Measurements from ENCODE around the gene FYN. TPM values are rescaled to one million over a fixed set of nuclear protein-coding genes. Genes with fewer than 3 reads are reported as not detected.

Gene FYN
- total and polyA plus RNA-seq, 2 of the 8 experiments (the other 6 are each of a cell fraction or from before 2014, with no cell fraction given): 46.8 to 97.2 TPM

DNA sequence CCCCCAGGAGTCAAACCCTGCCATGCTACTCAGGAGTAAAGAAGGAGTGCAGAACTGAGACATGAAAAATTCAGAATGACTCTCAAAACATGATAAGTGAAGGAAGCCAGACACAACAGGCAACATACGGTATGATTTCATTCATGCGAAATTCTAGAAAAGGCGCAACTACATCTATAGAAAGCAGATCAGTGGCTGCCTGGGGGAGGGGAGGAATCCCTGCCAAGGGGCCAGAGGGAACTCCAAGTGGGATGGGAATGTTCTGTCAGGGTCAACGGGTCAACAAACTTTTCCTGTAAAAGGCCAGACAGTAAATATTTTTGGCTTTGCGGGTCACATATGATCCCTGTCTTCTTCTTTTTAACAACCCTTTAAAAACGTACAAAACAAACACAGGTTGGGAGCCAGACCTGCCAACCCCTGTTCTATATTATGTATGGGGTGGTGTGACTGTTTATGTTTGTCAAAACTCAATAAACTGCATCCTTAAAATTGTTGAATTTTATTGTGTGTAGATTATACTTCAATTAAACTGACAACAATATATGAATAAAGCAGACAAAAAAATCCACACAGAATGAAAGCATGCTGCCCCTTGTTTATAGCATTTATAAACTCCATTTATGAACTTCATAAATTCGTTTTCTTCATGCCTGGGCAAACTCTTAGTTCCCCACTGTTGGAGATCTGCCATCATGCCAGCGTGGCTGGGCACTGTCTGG, 211.0 kb downstream of the FYN start:
- H3K9me3 ChIP-seq (ENCODE audit: insufficient read depth in 2 of 2, low read depth in 1 of 2, low read length in 1 of 2): no peaks in the 10 kb centered on the region
- FAIRE-seq: no peak

More for the DNA sequence above, 211.0 kb downstream of the FYN start:
- Histone ChIP-seq H2BK5ac (ENCODE audit: low read depth, low read length) (peak overlapping the region; percentile 26; the same call in 1 of the 2 replicates), H4K5ac (ENCODE audit: insufficient read length, low read depth, low read length) (no peak overlapping the region), H2AK5ac (ENCODE audit: low read depth, low read length) (peak overlapping the region; percentile 79; the same call in 1 of the 2 replicates), H2BK20ac (ENCODE audit: low read length) (peak overlapping the region; percentile 55), H4K8ac (ENCODE audit: extremely low read depth, insufficient read depth, low read length) (no peak overlapping the region), H3K4me1 (replicated peaks in 1 of 4; ENCODE audit: control insufficient read depth in 3 of 4, insufficient read depth in 4 of 4, low read length in 3 of 4) (peaks cover 13 to 33% (median 24%) of the 10 kb centered on the region in 4 experiments), H2BK12ac (ENCODE audit: low read depth, low read length) (peak overlapping the region; percentile 4; the same call in 1 of the 2 replicates), H3K27me3 (replicated peaks in 1 of 4; ENCODE audit: control insufficient read depth in 3 of 4, extremely low read depth in 1 of 4, insufficient read depth in 3 of 4, low read length in 3 of 4) (no peaks in the 10 kb centered on the region), H2BK15ac (ENCODE audit: low read length) (no peak overlapping the region), H3K79me2 (ENCODE audit: control insufficient read depth in 1 of 2, insufficient read depth in 2 of 2, low read length in 2 of 2) (no peaks in the 10 kb centered on the region), H3K36me3 (ENCODE audit: control insufficient read depth in 2 of 4, insufficient read depth in 4 of 4, low read length in 3 of 4) (no peaks in the 10 kb centered on the region), H3K9ac (replicated peaks in 1 of 4; ENCODE audit: extremely low read depth in 1 of 4, low read depth in 3 of 4, low read length in 3 of 4) (no peak overlapping the region; a peak in 2 of 7 replicates), H4K91ac (replicated peaks; ENCODE audit: insufficient read length, low read length) (peak overlapping the region; percentile 10), H3K18ac (ENCODE audit: extremely low read depth, low read length) (peak overlapping the region; percentile 9; the same call in 1 of the 2 replicates), H3K79me1 (ENCODE audit: low read depth, low read length) (no peaks in the 10 kb centered on the region), H3K14ac (ENCODE audit: insufficient read length) (no peak overlapping the region), H2BK120ac (replicated peaks; ENCODE audit: low read depth, low read length) (no peak overlapping the region), H3K23ac (ENCODE audit: insufficient read length) (no peak overlapping the region), H3K4me3 (ENCODE audit: extremely low read depth in 1 of 4, insufficient read depth in 2 of 4, low read depth in 3 of 4, low read length in 4 of 4) (peak overlapping the region in 3 of 4 experiments; percentile 36 to 49 (median 46); a peak in 6 of 8 replicates), H3K4ac (replicated peaks; ENCODE audit: insufficient read length, low read depth, low read length) (no peak overlapping the region), H3K27ac (ENCODE audit: low read depth, low read length) (no peak overlapping the region), H4K20me1 (replicated peaks in 1 of 2; ENCODE audit: control insufficient read depth in 1 of 2, insufficient read depth in 2 of 2, low read length in 2 of 2) (no peaks in the 10 kb centered on the region), H3K23me2 (ENCODE audit: low read depth, low read length) (peaks cover 8% of the 10 kb centered on the region; the same call in 1 of the 2 replicates), H2AFZ (ENCODE audit: low read length) (no peak overlapping the region), H3K56ac (replicated peaks; ENCODE audit: insufficient read length, low read depth, low read length) (no peak overlapping the region), H3K4me2 (ENCODE audit: insufficient read depth in 1 of 2, low read depth in 2 of 2, low read length in 2 of 2) (peak overlapping the region; percentile 58 to 65)
- no peak for TF ChIP-seq CHD1 (IDR thresholded peaks at IDR 0.05; ENCODE audit: low read depth, low read length)
- peak; percentile 85 for TF ChIP-seq ASH2L (IDR thresholded peaks at IDR 0.05; ENCODE audit: low read length)
- 63% methylated on average over 8 of the region's 8 CpGs; no CpG with 5 or more reads in 1 of the 2 experiments for WGBS, 2 experiments (ENCODE audit: extremely low coverage in 1 of 2, insufficient coverage in 1 of 2, insufficient read length in 1 of 2, insufficient replicate concordance in 2 of 2, low coverage in 1 of 2, low lambda C conversion rate in 2 of 2, missing lambda C conversion rate in 1 of 2)
- DNase-seq (ENCODE audit: low read depth in 1 of 2, low spot score in 2 of 2): no peak
- POLR2A ChIA-PET (ENCODE audit: partially characterized antibody): interaction anchor here (0.9 to 1.4 kb wide), 2 partner anchors 10 to 31 kb away, joined by 4 to 5 read pairs; no protein-coding TSS in a partner anchor
- CTCF ChIA-PET (ENCODE audit: partially characterized antibody): interaction anchor here (1.3 to 3.4 kb wide), 4 partner anchors 9 to 56 kb away, joined by 4 to 12 read pairs (median 5); partner anchors contain the start of gene TRAF3IP2
